SK-N-SH treated with all-trans-retinoic acid at 6 μM for 48 hours (cell line): ENCODE data around the gene TOX2.

Source experiments
- ARNTL ChIP-seq: fragments of 450-650 bp; formaldehyde crosslinking; IDR thresholded peaks from 2 replicates; pipeline ENCODE4 v1.5.0; 2020; ENCODE audit warnings: low read depth, mild to moderate bottlenecking, moderate library complexity, borderline replicate concordance
- CREB5 ChIP-seq: fragments of 250-450 bp; sonication (Bioruptor Pico); IDR thresholded peaks from 2 replicates; pipeline ENCODE4 v1.5.1; 2020; ENCODE audit warnings: low read depth, mild to moderate bottlenecking, moderate library complexity
- CSDC2 ChIP-seq: fragments of 250-450 bp; sonication (Bioruptor Pico); IDR thresholded peaks from 2 replicates; pipeline ENCODE4 v1.5.0; 2020; ENCODE audit warnings: mild to moderate bottlenecking, moderate library complexity
- CSRNP3 ChIP-seq: fragments of 250-450 bp; sonication (Bioruptor Pico); IDR thresholded peaks from 2 replicates; pipeline ENCODE4 v1.5.1; 2021; ENCODE audit warnings: mild to moderate bottlenecking, moderate library complexity
- OSR1 ChIP-seq: fragments of 250-450 bp; sonication (Bioruptor Pico); IDR thresholded peaks from 2 replicates; pipeline ENCODE4 v1.8.0; 2022; ENCODE audit warnings: moderate library complexity, mild to moderate bottlenecking, inconsistent platforms
- PATZ1 ChIP-seq: fragments of 250-450 bp; sonication (Bioruptor Pico); IDR thresholded peaks from 2 replicates; pipeline ENCODE4 v1.8.0; 2020; ENCODE audit warnings: mild to moderate bottlenecking, moderate library complexity, borderline replicate concordance
- PPARA ChIP-seq: fragments of 250-450 bp; sonication (Bioruptor Pico); IDR thresholded peaks from 2 replicates; pipeline ENCODE4 v1.5.0; 2020; ENCODE audit warnings: mild to moderate bottlenecking, borderline replicate concordance
- RARB ChIP-seq: fragments of 250-450 bp; sonication (Bioruptor Pico); IDR thresholded peaks from 2 replicates; pipeline ENCODE4 v1.8.0; 2021; ENCODE audit warnings: mild to moderate bottlenecking, moderate library complexity
- ZFP30 ChIP-seq: fragments of 450-650 bp; formaldehyde crosslinking; IDR thresholded peaks from 2 replicates; pipeline ENCODE4 v1.5.0; 2022; ENCODE audit warnings: mild to moderate bottlenecking, moderate library complexity
- ZNF70 ChIP-seq: fragments of 450-650 bp; formaldehyde crosslinking; IDR thresholded peaks from 2 replicates; pipeline ENCODE4 v1.5.0; 2020; ENCODE audit warnings: mild to moderate bottlenecking, moderate library complexity
- TF ChIP-seq, protein P1 (sequence below): fragments of 250-450 bp; sonication (Bioruptor Pico); IDR thresholded peaks from 2 replicates; pipeline ENCODE4 v1.8.0; 2021; ENCODE audit warnings: low read depth, mild to moderate bottlenecking, moderate library complexity, borderline replicate concordance

- TF ChIP-seq CSDC2 (CRISPR knock-in tag) (no peak), OSR1 (CRISPR knock-in tag) (no peak), CREB5 (CRISPR knock-in tag) (no peak), RARB (CRISPR knock-in tag) (no peak), CSRNP3 (no peak), PPARA (CRISPR knock-in tag) (no peak), ZFP30 (CRISPR knock-in tag) (no peak), ZNF70 (CRISPR knock-in tag) (no peak), PATZ1 (CRISPR knock-in tag) (no peak), ARNTL (CRISPR knock-in tag) (no peak)
- TF ChIP-seq, protein P1, sequence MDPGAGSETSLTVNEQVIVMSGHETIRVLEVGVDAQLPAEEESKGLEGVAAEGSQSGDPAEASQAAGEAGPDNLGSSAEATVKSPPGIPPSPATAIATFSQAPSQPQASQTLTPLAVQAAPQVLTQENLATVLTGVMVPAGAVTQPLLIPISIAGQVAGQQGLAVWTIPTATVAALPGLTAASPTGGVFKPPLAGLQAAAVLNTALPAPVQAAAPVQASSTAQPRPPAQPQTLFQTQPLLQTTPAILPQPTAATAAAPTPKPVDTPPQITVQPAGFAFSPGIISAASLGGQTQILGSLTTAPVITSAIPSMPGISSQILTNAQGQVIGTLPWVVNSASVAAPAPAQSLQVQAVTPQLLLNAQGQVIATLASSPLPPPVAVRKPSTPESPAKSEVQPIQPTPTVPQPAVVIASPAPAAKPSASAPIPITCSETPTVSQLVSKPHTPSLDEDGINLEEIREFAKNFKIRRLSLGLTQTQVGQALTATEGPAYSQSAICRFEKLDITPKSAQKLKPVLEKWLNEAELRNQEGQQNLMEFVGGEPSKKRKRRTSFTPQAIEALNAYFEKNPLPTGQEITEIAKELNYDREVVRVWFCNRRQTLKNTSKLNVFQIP = no peak
Measured at GRCh38 chr20:43870484-43870883, 44.2 kb upstream of the TOX2 start.
